ENCODE data around the gene SP100. TPM values are rescaled to one million over a fixed set of nuclear protein-coding genes. Genes with fewer than 3 reads are reported as not detected.
"Not testable (repeated sequence)": the region's sequence is repeated elsewhere in the genome, so short reads cannot be mapped to it uniquely, and the experiment has no call there.

SP100 gene
- 10 to 100 TPM; 19.0 to 24.0 (median 22.5) TPM for polyA plus RNA-seq (ENCODE audit: insufficient read length in 3 of 3)
- long read RNA-seq, donor 1, partial matches to known transcripts = 0 of 3 reads
- long read RNA-seq, donor 1, other reads (novel, unspliced or antisense) = 0 of 3 reads
- long read RNA-seq, donor 2, partial matches to known transcripts = 0 of 2 reads
- long read RNA-seq, donor 2, other reads (novel, unspliced or antisense) = 0 of 2 reads
- long read RNA-seq, donor 3, partial matches to known transcripts = 0 of 2 reads
- long read RNA-seq, donor 3, other reads (novel, unspliced or antisense) = 0 of 2 reads
- long read RNA-seq, donor 4, partial matches to known transcripts = 0 of 5 reads
- long read RNA-seq, donor 4, other reads (novel, unspliced or antisense) = 0 of 5 reads
- long read RNA-seq, donor 5 = 0 reads
- long read RNA-seq, donor 6, partial matches to known transcripts = 0 of 3 reads
- long read RNA-seq, donor 6, other reads (novel, unspliced or antisense) = 0 of 3 reads
- long read RNA-seq, donor 7, partial matches to known transcripts = 0 of 3 reads
- long read RNA-seq, donor 7, other reads (novel, unspliced or antisense) = 0 of 3 reads
- long read RNA-seq, donor 8, partial matches to known transcripts = 0 of 2 reads
- long read RNA-seq, donor 8, other reads (novel, unspliced or antisense) = 0 of 2 reads
- long read RNA-seq, donor 9, transcript SP100-204 (15 exons, 1,898 nt) = major isoform, 5 of 7 reads
- long read RNA-seq, donor 9, partial matches to known transcripts = 0 of 7 reads
- long read RNA-seq, donor 9, other reads (novel, unspliced or antisense) = 0 of 7 reads
- long read RNA-seq, donor 10, partial matches to known transcripts = 0 of 3 reads
- long read RNA-seq, donor 10, other reads (novel, unspliced or antisense) = 0 of 3 reads
- long read RNA-seq, donor 11 = 0 reads
- long read RNA-seq, donor 12, partial matches to known transcripts = 0 of 7 reads
- long read RNA-seq, donor 12, other reads (novel, unspliced or antisense) = 0 of 7 reads
- long read RNA-seq, donor 13, partial matches to known transcripts = 0 of 1 reads
- long read RNA-seq, donor 13, other reads (novel, unspliced or antisense) = 0 of 1 reads
- long read RNA-seq, donor 14 = 0 reads
- long read RNA-seq, donor 15, transcript SP100-204 (15 exons, 1,898 nt) = major isoform, 12 of 12 reads
- long read RNA-seq, donor 15, partial matches to known transcripts = 0 of 12 reads
- long read RNA-seq, donor 15, other reads (novel, unspliced or antisense) = 0 of 12 reads
- long read RNA-seq, donor 16, partial matches to known transcripts = 0 of 2 reads
- long read RNA-seq, donor 16, other reads (novel, unspliced or antisense) = 0 of 2 reads

GRCh38 chr2:230416061-230416721 lies at the start of gene SP100:
TSS of gene SP100 (plus strand) at chr2:230416201. CDS start at chr2:230416297, 96 bp downstream.
- DNase-seq = peak; percentile 29

GRCh38 chr2:230382108-230382507 lies 33.9 kb upstream of the SP100 start:
- no peak for DNase-seq

- DNase-seq = no peak
These were observed 32.5 kb upstream of the SP100 start for GRCh38 chr2:230383453-230383852.

- DNase-seq = no peak
These were observed 31.0 kb upstream of the SP100 start for GRCh38 chr2:230384986-230385385.

GRCh38 chr2:230394301-230394700 lies 21.7 kb upstream of the SP100 start:
- no peak for DNase-seq

GRCh38 chr2:230398698-230399097 lies 17.3 kb upstream of the SP100 start:
- not testable (repeated sequence) for DNase-seq

DNA sequence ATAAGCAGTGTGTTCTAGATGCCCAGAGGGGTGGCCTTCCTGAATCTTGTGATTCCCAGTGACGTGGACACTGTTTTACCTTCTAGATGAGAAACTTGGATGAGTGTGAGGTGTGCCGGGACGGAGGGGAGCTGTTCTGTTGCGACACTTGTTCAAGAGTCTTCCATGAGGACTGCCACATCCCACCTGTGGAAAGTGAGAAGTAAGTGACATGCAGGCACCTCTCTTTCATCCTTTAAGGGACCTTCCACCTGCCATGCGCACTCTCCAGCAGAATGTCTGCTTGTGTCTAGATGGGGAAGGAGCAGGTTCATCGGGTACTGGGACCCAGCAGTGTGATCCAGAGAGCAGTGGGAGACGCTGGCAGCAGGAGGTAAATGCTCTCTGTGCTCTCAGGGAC lies 16.0 kb upstream of the SP100 start:
- no peak for DNase-seq

DNA sequence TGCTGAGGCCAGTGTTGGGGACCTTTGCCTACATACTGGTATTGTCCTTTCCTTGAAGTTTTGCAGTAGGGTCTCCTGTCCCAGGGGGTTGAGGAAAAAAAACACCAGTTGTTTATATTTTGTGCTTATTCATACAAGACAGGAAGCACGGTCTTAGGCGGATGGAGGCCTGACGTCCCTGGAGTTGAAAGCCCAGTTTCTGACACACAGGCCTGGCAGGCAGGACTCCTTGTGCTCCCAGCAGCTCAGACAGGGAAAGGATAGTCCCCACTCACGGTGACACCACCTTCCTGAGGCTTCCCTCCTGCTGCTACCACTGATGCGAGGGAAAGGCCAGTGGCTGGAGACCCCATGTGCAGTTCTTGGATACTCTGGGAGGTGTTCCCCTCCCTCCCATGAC lies 15.5 kb upstream of the SP100 start:
- DNase-seq = no peak

DNA sequence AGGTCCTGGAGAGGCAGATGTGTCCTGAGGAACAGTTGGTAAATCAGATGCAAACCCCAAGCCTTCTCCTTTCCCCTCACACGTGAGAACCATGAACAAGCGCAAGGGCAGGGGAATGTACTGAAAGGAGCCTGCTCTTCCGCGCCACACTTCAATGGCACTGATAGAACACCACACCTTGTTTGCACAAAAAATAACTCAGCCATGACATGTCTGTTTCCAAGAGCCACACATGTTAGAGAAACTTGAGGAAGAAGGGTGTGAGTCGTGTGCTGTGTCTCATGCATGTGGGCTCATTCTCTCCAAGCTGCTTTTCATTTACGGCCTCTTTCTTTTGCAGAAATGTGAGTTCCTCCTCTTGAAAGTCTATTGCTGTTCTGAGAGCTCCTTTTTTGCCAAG lies 15.0 kb upstream of the SP100 start:
- DNase-seq = not testable (repeated sequence)

DNA sequence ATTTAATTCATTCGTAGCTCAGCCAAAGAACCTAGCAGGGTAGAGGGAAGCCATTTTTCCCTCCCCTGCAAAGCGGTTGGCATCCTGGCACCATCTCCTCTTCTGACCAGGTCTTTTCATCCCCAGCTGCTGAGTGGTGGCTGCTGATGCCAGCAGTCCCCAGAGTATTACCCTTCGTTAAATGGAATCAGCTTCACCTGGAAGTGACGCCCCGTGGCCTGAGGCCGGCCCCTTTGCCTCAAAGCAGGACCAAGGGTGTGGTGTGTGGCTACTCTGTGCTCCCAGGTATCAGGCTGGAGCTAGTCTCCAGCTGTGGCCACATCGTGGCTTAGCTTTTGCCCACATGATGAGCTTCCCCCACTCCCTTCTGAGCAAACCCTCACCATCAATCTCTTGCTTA lies 12.3 kb upstream of the SP100 start:
- no peak for DNase-seq

- no peak for DNase-seq
These were observed 10.2 kb upstream of the SP100 start for GRCh38 chr2:230405824-230406223.

DNA sequence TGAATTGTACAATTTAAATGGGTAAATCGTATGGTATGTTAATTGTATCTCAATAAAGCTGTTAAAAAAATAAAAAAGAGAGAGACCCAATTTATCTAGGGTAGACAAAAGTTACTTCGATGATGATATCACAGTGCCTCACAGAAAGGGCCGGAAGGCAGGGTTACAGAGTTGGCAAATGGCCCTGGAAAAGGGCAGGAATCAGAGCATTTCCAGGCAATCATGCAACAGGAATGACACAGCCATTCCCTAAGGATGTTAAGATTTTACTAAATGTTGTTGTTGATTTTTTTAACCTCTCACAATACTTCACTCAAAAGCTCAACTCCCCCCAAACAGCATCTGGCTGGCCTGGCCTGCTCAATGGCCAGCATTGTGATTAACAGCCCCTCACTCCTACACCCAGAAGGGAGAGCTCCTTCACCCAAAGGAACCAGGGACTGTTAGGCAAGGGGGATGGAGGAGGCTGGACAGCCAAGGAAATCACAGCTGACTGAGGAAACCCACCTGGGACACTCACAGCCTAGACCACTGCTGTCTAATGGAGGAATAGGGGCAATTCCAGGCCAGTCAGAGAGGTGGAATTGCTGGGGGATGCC lies 7.7 kb upstream of the SP100 start:
- no peak for DNase-seq

DNA sequence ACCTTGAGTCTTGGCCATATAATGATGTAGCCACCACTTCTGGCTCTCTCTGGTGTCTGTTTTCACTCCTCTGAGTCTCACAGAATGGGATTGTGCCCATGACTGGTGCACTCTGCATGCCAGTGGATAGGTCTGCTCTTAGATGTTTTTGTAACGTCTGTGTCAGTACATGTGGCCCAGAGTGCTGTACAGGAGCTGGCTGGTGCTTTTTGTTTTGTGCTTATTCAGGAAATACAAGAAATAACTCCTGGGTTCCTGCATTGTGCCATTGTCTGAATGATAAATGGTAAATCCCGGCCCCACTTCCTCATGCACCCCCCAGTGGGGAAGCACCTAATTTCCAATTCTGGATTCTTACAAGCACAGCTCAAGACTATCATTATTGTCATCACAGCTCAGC lies 6.7 kb upstream of the SP100 start:
- not testable (repeated sequence) for DNase-seq

DNA sequence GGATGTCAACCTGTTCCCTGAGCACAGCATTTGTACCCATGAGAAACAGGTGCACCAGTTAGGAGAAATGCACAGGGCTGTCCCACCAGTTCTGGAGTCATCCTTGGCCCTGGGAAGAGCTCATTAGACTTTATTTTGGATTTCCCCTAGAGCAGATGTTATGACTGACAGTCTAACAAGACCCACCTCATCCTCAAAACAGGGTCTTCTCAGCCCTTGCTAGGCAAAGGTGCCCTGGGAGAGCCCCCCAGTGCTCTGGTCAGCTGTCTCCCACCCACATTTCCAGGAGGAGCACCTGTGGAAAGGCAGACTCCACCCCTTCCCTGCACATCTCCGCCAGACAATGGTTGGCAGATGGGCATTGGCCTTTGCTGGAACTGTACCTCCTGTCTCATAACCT lies 5.7 kb upstream of the SP100 start:
- DNase-seq = no peak

- DNase-seq = no peak
These were observed 5.0 kb upstream of the SP100 start for GRCh38 chr2:230410861-230411569.

GRCh38 chr2:230411570-230412370 lies 4.2 kb upstream of the SP100 start:
- peak; percentile 54 for DNase-seq

DNA sequence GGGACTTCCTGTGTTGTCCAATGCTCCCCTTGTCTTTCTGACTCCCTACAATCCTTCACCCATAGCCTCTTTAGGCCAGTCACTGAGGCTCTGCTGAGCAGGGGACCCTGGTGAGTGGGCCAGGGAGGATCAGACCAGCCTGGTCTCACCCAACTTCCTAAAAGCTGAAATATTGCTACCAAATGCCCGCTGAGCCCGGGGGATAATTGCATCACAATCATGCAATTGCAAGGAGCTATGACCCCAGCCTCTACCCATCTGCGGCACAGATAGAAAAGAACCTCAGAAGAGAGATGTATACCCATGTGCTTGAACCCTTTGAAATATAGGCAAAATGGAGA lies 3.7 kb upstream of the SP100 start:
- no peak for DNase-seq

GRCh38 chr2:230412846-230413245 lies 3.2 kb upstream of the SP100 start:
- no peak for DNase-seq

DNA sequence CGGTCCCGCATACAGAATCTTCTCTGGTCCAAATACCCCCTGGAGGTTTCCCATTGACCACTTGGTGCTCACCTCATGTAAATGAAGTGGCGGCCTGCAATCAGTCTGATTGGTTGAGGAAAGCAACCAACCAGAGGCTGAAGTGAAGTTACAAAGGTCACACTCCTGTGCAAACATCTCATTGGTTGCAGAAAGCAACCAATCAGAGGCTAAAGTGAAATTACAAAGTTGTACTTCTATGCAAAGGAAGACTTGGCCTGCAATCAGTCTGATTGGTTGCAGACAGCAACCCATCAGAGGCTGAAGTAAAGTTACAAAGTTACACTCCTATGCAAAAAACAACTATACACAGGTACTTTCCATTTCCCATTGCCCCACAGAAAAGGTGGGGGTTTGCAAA lies 2.5 kb upstream of the SP100 start:
- DNase-seq = no peak

DNA sequence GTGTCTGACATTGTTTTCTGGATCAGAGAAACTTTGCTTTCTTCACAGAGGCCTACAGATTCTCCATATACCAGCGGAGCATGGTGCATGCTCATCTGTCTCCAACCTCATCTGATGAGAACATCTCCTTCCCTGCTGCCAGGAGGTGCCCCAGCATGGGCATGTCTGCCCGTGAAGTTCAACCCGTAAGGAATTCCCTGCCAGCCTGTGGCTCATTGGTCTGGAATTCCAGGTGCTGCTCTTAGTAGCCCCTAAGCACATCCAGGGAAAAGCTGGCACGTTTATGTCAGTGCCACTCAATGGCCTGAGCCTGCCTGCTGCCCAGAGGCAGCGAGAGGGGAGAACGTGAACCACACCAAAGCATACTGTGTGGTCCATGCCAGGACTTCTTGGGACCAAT lies 1.7 kb upstream of the SP100 start:
- DNase-seq = no peak
